GM23338 (cell line): ENCODE results near the gene RAB3GAP2. TPM values are rescaled to one million over a fixed set of nuclear protein-coding genes. Genes with fewer than 3 reads are reported as not detected.

Source experiments
- ATAC-seq: fragments of 200-7000 bp; cut with Tn5 transposase; 3 replicates; pipeline ENCODE4 v1.9.1; 2020
- DNase-seq: peaks from one replicate; pipeline ENCODE4 v3.0.0-alpha.2; 2015; ENCODE audit warnings: low spot score
- H2AFZ ChIP-seq: fragments of 200-600 bp; sonication (generic); 2 replicates; pipeline ENCODE4 v1.8.0; 2016; ENCODE audit warnings: antibody characterized with exemption, mild to moderate bottlenecking, moderate library complexity
- H3F3A ChIP-seq: fragments of 200-600 bp; sonication (generic); replicated peaks from 2 replicates; pipeline ENCODE4 v1.8.0; 2017; ENCODE audit warnings: antibody characterized with exemption, mixed run types, low read depth
- H3K27ac ChIP-seq: fragments of 200-600 bp; sonication (generic); 2 replicates; pipeline ENCODE4 v1.6.1; 2016; ENCODE audit warnings: low read depth
- H3K27me3 ChIP-seq: fragments of 200-600 bp; sonication (generic); 2 replicates; pipeline ENCODE4 v1.8.0; 2016; ENCODE audit warnings: mild to moderate bottlenecking, mixed run types, moderate library complexity; ENCODE audit not compliant: insufficient read depth
- H3K36me3 ChIP-seq: fragments of 200-600 bp; sonication (generic); 2 replicates; pipeline ENCODE4 v1.8.0; 2016; ENCODE audit warnings: mild to moderate bottlenecking; ENCODE audit not compliant: insufficient read depth
- H3K4me1 ChIP-seq: fragments of 200-600 bp; sonication (generic); 2 replicates; pipeline ENCODE4 v1.8.0; 2016; ENCODE audit warnings: mild to moderate bottlenecking, moderate library complexity; ENCODE audit not compliant: insufficient read depth
- H3K4me2 ChIP-seq: fragments of 200-600 bp; sonication (generic); 2 replicates; pipeline ENCODE4 v1.7.1; 2017; ENCODE audit warnings: mixed run types
- H3K4me3 ChIP-seq: fragments of 200-600 bp; sonication (generic); 2 replicates; pipeline ENCODE4 v1.6.1; 2016; ENCODE audit warnings: mixed run types
- H3K79me2 ChIP-seq: fragments of 200-600 bp; sonication (generic); replicated peaks from 2 replicates; pipeline ENCODE4 v1.8.0; 2017; ENCODE audit warnings: mild to moderate bottlenecking; ENCODE audit not compliant: insufficient read depth
- H3K9me2 ChIP-seq: fragments of 200-600 bp; sonication (generic); 2 replicates; pipeline ENCODE4 v1.8.0; 2017; ENCODE audit not compliant: insufficient read depth
- H4K20me1 ChIP-seq: fragments of 200-600 bp; sonication (generic); replicated peaks from 2 replicates; pipeline ENCODE4 v1.8.0; 2017; ENCODE audit warnings: mild to moderate bottlenecking; ENCODE audit not compliant: insufficient read depth
- H3K27ac Mint-ChIP-seq: 2 replicates; pipeline ENCODE4 v1.8.0; 2020; ENCODE audit warnings: inconsistent platforms, mild to moderate bottlenecking, moderate library complexity, mixed read lengths
- H3K27me3 Mint-ChIP-seq: 3 replicates; pipeline ENCODE4 v1.8.0; 2022; ENCODE audit warnings: low read depth, mild to moderate bottlenecking, moderate library complexity, mixed read lengths, inconsistent platforms; ENCODE audit not compliant: insufficient read depth, poor library complexity
- H3K36me3 Mint-ChIP-seq: 3 replicates; pipeline ENCODE4 v1.8.0; 2021; ENCODE audit warnings: low read depth, mild to moderate bottlenecking, inconsistent platforms, moderate library complexity, mixed read lengths
- H3K4me1 Mint-ChIP-seq: 3 replicates; pipeline ENCODE4 v1.8.0; 2020; ENCODE audit warnings: mild to moderate bottlenecking, inconsistent platforms, mixed read lengths
- H3K4me3 Mint-ChIP-seq: 3 replicates; pipeline ENCODE4 v1.8.0; 2021; ENCODE audit warnings: moderate library complexity, mild to moderate bottlenecking, inconsistent platforms, mixed read lengths
- H3K9me3 Mint-ChIP-seq: 3 replicates; pipeline ENCODE4 v1.8.0; 2020; ENCODE audit warnings: moderate library complexity, mild to moderate bottlenecking, inconsistent platforms, mixed read lengths
- CTCF ChIP-seq, 2 experiments: fragments of 200-600 bp in 1 of 2; sonication (generic) in 1 of 2; conservative IDR thresholded peaks; 2 replicates each; pipeline versions ENCODE4 v1.5.1 to v1.6.1; 2016 to 2017; ENCODE audit warnings: antibody characterized with exemption in 2 of 2, low read depth in 2 of 2, mild to moderate bottlenecking in 2 of 2, moderate library complexity in 1 of 2
- EZH2 ChIP-seq: fragments of 200-600 bp; sonication (generic); IDR thresholded peaks from one replicate; pipeline ENCODE4 v1.8.0; 2017; ENCODE audit warnings: antibody characterized with exemption, mild to moderate bottlenecking, low read depth; ENCODE audit not compliant: unreplicated experiment
- JUNB ChIP-seq: IDR thresholded peaks from one replicate; pipeline ENCODE4 v1.6.1; 2016; ENCODE audit warnings: antibody characterized with exemption; ENCODE audit not compliant: unreplicated experiment
- NANOG ChIP-seq: IDR thresholded peaks from 2 replicates; pipeline ENCODE4 v1.6.1; 2016; ENCODE audit warnings: antibody characterized with exemption, borderline replicate concordance
- POLR2AphosphoS5 ChIP-seq: IDR thresholded peaks from 2 replicates; pipeline ENCODE4 v1.6.1; 2016; ENCODE audit warnings: antibody characterized with exemption, low read depth
- STAT1 ChIP-seq: IDR thresholded peaks from one replicate; pipeline ENCODE4 v1.6.1; 2016; ENCODE audit warnings: antibody characterized with exemption; ENCODE audit not compliant: unreplicated experiment
- ZNF331 ChIP-seq: fragments of 250-450 bp; sonication (Bioruptor Pico); IDR thresholded peaks from 2 replicates; pipeline ENCODE4 v1.5.0; 2020; ENCODE audit warnings: low read depth, mild to moderate bottlenecking, moderate library complexity
- ZNF462 ChIP-seq: fragments of 250-450 bp; sonication (Bioruptor Pico); IDR thresholded peaks from 2 replicates; pipeline ENCODE4 v1.5.0; 2020; ENCODE audit warnings: mild to moderate bottlenecking, moderate library complexity
- polyA plus RNA-seq: library from polyadenylated mRNA; unstranded; fragments of >200 nt; fragmentation: Nextera tagmentation; extraction: Ambion mirVana; gene quantifications from 2 replicates; pipeline ENCODE4 v1.2.1, GENCODE V29; 2016
- total RNA-seq: library from RNA; depleted of rRNA; stranded (reverse); fragments of >200 nt; shearing (Covaris generic); gene quantifications from 2 replicates; pipeline ENCODE4 v1.2.3, GENCODE V29; 2014
- TF ChIP-seq, protein P1 (sequence below): IDR thresholded peaks from 2 replicates; pipeline ENCODE4 v1.6.1; 2016; ENCODE audit warnings: antibody characterized with exemption

RAB3GAP2 gene
- total and polyA plus RNA-seq, 2 experiments from 2014 or later: 19.4 to 44.6 TPM

- TF ChIP-seq CTCF (conservative IDR thresholded peaks at IDR 0.05; ENCODE audit: low read depth in 2 of 2) (no peak), JUNB (no peak), ZNF331 (no peak), STAT1 (no peak), NANOG (no peak)
These were observed 122.5 kb downstream of the RAB3GAP2 start (continued) for GRCh38 chr1:220149742-220150141.

- TF ChIP-seq EZH2 (no peak), ZNF462 (CRISPR knock-in tag) (no peak), POLR2AphosphoS5 (no peak), JUNB (no peak)
- TF ChIP-seq, protein P1, sequence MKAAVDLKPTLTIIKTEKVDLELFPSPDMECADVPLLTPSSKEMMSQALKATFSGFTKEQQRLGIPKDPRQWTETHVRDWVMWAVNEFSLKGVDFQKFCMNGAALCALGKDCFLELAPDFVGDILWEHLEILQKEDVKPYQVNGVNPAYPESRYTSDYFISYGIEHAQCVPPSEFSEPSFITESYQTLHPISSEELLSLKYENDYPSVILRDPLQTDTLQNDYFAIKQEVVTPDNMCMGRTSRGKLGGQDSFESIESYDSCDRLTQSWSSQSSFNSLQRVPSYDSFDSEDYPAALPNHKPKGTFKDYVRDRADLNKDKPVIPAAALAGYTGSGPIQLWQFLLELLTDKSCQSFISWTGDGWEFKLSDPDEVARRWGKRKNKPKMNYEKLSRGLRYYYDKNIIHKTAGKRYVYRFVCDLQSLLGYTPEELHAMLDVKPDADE: no peak
- H4K20me1 ChIP-seq: peaks cover 4% of the 10 kb centered on the region
- Mint-ChIP-seq H3K9me3 (no peaks in the 10 kb centered on the region), H3K4me1 (no peaks in the 10 kb centered on the region), H3K36me3 (peaks cover 45% of the 10 kb centered on the region), H3K27me3 (no peaks in the 10 kb centered on the region), H3K27ac (no peak overlapping the region), H3K4me3 (no peak overlapping the region)
- H3F3A ChIP-seq: no peaks in the 10 kb centered on the region
- no peak overlapping the region for H3K27ac ChIP-seq
- peaks cover 23% of the 10 kb centered on the region; the same call in 1 of the 2 replicates for H3K36me3 ChIP-seq
- no peaks in the 10 kb centered on the region for H3K9me2 ChIP-seq
- no peak overlapping the region for H2AFZ ChIP-seq
- no peak for ATAC-seq
- H3K79me2 ChIP-seq: no peaks in the 10 kb centered on the region
- DNase-seq: no peak
- no peak overlapping the region for H3K4me3 ChIP-seq
- H3K4me2 ChIP-seq: no peak overlapping the region
- H3K4me1 ChIP-seq: no peaks in the 10 kb centered on the region
- no peaks in the 10 kb centered on the region for H3K27me3 ChIP-seq
These were observed 128.2 kb downstream of the RAB3GAP2 start for GRCh38 chr1:220144051-220144450.
